ENCODE measurements around the gene CNR2.
"Not testable (repeated sequence)": the region's sequence is repeated elsewhere in the genome, so short reads cannot be mapped to it uniquely, and the experiment has no call there.

CNR2 gene

DNA sequence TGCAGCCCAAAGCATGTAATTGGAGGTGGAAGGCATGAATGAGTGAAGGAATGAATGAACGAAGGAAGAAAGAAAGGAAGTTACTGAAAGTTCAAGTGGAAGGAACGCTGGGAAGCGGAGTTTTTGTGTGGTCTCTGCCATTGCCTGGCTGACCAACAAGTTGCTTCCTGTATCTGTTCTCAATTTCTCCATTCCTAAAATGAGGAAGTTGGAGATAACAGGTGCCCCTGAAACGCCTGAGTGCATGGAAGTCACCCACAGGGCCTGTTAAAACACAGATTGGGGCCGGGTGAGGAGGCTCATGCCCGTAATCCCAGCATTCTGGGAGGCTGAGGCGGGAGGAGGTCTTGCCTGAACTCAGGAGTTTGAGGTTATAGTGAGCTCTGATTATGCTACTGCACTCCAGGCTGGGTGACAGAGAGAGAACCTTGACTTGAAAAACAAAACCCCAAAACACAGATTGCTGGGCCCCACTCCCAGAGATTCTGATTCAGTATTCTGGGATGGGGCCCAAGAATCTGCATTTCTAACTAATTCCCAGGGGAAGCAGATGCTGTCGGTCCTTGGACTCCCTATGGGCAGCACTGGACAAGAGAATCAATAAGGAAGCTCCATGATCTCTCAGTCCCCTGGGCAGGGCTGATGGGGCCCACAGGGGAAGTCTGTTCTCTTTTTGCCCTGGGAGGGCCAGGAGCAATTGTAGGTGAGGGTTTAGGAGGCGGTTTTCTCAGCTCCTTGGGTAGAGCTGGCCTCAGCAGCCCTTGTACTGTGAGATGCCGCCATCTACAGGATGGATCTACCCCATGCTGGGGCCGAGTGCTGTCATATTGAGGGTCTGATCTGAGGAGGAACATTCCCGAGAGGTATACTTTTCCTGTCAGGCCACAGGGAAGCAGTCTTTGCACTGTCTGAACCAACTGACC lies 3.3 kb upstream of the CNR2 start:
- peak; percentile 44 for DNase-seq

DNA sequence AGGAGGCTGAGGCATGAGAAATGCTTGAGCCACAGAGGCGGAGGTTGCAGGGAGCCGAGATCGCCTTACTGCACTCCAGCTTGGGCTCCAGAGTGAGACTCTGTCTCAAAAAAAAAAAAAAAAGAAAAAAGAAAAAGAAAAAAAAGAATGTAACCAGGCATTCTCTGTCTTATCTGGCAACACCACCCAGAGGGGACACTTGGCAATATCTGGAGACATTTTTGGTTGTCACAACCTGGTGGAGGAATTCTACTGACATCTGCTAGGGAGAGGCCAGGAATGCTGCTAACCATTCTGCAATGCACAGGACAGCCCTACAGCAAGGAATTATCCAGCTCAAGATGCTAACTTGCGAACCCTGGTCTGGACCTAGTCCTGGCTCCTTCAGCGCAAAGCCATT lies 2.3 kb upstream of the CNR2 start:
- no peak for DNase-seq

DNA sequence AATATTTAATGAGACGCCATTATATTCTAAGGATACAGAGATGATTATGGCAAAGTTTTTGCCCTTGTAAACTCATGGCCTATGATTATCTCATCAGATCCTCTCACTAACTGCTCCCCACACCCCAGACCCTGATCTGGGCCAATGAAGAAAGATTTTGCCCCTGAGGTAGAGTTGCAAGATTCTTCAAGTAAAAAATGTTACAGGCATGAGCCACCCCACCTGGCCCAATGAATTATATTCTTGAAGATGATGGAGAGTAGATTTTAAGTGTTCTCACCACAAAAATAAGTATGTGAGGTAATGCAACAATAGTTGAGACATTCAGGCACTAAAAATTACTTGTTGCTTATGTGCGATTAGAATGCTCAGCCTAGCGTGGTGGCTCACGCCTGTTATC lies 1.8 kb upstream of the CNR2 start:
- no peak for DNase-seq

DNA sequence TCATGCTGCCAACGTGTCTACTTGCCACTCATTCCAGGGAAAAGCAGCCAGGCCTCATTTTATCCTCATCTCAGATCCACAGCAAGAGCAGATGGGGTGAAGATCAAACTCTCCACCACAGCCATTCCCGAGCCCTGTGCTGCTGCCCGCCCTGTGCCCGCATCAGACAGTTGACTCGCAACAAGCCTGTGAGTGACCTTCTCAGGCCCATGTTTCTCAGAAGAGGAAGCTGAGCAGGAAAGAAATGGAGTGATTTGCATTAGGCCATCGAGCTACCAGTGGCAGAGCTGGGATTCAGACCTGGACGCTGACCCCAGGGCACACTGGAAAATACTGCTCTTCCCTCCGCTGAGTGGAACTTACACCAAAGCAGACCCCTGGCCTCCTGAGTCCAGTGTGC lies 1.2 kb downstream of the CNR2 start:
- no peak for DNase-seq

DNA sequence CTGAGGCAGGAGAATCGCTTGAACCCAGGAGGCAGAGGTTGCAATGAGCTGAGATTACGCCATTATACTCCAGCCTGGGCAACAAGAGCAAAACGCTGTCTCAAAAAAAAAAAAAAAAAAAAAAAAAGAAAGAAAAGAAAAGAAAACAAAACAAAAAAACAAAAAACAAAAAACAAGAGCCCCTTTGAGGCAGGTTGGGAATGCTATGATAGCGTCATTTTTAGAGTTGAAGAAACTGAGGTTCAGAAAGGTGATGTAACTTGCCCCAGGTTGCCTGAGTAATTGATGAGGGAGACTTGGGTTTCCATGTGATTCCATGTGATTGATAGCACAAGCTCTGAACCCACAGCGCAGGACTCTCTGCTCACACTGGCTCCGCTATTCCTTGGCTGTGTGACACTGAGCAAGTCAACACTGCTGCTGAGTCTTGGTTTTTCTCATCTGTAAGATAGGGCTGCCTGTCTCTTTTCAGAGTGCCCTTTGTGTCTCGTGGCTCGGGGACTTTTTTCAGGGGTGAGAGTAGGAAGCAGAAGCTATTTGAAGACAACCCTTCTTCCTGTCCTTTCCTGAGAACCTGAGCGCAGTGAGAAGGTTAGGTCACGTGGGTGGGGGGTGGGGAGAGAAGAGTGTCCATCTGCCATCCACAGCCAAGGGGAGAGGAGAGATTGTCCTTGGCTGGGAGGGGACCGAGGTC lies 2.5 kb downstream of the CNR2 start:
- DNase-seq = no peak

DNA sequence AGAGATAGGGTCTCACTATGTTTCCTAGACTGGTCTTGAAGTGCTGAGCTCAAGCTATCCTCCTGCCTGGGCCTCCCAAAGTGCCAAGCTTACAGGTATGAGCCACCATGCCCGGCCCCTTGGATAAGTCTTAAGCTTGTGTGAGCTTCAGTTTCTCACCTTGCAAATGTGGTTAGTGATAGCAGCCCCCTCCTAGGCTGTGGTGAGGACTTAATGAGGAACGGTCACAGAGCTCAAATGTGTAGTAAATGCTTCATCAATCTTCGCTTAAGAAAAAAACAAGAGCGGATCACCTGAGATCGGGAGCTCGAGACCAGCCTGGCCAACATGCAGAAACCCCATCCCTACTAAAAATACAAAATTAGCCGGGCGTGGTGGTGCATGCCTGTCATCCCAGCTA lies 3.0 kb downstream of the CNR2 start:
- no peak for DNase-seq

DNA sequence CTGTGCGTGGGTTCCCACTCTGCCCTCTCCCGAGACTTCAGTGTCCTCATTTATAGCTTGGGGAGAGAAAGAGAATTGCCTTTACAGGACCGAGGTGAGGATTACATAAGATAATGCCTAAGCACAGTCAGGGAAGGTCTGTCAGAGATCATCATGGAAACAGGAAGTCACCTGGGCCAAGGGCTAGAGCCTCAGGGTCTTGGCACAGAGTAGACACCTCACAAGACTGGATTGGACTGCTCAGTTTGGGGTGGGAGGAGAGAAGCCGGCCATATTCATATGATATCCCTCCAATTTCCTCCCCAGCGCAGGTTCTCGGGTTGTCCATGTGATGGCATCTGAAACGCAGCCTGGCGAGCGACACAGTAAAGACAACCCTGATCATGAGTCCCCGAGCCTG lies 3.8 kb downstream of the CNR2 start:
- DNase-seq = no peak

DNA sequence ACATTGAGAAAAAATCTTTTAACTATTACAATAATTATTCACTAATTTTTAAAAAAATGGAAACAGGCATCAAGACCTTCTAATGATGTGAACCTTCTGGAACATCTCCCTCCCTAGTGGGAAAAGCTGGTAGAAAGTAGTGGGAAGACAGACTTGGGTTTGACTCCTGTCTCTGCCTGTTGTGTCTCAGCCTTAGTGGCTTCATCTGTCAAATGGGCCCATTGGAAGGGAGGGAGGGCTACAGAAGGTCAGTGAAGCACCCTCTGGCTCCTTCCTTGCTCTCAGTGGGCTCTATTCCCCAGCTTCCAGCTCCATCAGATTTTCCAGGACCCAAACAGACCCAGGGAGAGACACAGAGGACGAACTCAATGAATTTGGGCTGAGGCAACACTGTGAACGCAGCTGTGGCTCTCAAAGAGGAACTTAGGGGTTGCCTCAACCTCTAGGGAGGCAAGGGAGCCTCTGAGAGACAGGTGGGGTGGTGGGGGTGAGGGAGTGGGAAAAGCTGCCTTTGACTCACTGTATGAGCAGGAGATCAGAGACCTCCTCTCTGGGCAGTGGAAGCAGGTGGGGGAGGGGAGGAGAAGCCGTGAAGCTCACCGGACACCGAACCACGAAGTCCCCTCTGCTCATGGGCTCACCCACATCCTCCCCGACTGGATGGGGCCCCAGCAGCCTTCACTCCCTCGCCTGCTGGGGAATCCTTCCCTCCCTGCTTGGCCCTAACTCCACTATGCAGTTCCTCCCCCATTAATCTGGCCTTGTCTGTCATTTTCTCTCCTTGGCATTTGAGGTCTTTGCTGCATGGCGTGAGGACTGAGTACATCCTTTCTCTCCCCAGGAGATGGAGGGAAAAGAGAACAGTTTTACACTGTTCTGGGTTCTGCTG lies 4.5 kb downstream of the CNR2 start:
- DNase-seq = no peak

DNA sequence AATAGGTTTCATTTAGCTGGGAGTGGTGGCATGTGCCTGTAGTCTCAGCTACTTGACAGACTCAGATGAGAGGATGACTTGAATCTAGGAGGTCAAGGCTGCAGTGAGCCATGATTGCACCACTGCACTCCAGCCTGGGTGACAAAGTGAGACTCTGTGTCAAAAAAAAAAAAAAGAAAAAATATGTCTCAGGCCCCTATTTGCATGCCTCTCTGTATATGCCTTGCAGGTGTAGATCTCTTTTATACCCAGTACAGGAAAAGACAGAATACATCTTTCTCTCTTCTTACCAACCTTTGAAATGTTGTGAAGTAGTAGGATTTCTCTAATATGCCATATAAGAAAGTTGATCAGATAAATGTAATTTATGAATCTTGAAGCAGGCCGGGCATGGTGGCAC lies 6.4 kb downstream of the CNR2 start:
- DNase-seq = no peak

DNA sequence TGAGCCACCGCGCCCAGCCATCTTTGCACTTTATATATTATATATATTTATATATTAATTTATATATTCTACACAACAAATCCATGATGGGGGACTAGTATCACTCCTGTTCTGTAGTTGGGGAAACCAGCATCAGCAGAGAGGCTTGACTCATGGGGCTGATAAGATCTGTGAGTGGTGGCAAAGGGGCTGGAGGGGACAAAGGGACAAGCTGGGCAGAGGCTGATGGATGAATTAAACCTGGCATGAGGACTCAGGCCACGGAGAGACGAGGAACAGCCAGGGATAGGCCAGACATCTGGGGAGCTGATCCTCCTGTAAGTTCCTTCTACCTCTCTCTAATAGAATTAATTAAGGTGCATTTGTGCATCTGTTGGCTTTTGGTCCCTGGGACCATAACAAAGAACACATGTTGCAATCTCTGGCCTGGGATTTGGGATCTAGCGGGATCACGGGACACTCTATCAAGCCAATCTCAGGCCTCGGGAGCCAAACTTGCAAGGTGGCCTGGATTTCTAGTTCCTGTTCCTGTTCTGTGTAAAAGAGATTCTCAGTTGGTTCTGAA lies 7.6 kb downstream of the CNR2 start:
- DNase-seq = no peak

DNA sequence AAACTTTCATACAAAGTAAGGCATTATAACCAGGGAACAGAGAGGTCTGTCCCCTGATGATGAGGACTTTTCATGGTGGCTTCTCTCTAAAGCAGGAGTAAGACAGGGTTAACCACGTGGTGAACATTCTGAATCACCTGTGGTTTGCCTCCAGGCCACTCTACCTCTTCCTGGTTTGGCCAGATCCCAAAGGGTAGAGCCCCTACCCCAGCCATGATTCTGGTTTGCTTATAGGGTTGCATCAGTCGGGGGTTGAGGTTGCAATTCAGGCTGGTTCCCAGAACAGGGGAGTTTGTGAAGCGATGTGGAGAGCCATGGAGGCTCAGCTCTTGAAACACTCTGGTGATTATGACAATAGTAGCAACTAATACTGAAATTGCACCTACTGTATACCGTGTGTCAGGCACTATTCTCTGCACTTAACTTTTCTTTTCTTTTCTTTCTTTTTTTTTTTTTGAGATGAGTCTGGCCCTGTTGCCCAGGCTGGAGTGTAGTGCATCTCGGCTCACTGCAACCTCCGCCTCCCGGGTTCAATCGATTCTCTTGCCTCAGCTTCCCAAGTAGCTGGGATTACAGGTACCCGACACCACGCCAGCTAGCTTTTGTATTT lies 8.3 kb downstream of the CNR2 start:
- no peak for DNase-seq

DNA sequence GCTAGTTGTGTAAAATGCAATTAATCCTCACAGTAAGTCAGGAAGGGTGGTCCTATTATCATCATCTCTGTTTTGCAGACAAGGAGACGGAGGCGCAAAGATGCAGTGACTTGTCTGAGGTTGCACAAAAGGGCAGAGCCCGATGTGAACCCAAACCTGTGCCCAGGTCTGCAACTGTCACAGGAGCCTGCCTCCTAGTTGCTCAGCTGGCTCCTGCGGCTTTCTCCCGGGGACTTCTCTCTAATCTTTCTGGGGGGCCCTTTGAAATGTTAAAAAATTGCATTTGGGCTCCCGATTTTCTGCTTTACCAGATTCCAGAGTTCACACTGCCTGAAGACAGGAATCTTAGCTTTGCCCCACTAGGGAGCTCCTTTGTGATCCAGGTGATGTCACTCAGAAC lies 9.4 kb downstream of the CNR2 start:
- no peak for DNase-seq

DNA sequence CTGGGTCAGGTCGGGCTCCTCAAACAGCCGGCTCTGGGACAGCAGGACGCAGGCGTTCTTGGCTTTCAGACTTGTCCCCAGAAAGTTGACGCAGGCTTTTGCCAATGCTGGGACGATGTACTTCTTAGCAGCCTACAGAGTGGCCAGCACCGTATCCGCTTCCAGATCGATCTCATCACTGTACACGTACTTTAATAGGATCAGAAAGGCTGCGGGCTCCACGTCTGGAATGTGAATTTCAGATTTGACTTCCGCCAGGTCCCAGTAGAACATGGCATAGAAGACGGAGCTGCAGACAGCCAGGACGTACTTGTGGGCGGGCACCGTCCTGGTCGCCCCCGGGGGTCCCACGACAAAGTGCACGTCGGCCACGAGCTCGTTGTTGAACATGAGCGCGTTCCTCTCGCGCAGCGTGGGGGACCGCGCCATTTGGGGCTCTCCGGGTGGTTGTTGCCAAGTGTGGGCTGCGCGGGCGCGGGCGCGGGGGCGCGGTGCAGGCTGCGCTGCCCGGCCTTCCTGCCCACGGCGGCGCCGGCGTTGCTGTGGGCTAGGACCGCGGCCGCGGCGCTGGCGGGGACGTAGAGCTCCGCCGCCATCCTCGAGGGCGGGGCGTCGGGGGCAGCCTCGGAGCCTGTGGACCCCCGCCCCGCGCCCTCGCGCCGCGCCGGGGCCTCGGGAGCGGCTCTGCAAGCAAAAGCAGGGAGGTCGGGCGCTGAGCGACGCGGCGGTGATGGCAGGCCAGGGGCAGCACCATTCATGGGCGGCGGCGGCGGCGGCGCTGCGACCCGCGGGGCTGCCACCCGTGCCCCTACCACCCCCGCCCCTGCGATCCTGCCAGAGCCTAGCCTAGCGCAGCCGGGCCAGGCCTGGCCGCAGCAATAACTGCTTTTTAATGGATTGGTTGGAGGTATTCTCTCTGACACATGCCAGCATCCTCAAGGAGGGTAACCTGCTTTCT lies 10.6 kb downstream of the CNR2 start:
- DNase-seq = no peak

DNA sequence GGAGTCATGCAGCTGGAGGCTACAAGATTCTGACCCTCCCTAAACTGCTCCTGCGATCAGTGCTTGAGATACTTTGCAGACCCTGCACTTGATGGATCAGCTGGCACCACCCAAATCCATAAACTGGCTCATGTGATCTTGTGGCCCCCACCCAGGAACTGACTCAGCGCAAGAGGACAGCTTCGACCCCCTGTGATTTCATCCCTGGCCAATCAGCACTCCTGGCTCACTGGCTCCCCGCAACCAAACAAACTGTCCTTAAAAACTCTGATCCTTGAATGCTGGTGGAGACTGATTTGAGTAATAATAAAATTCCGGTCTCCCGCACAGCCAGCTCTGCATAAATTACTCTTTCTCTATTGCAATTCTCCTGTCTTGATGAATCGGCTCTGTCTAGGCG lies 13.1 kb downstream of the CNR2 start:
- DNase-seq = not testable (repeated sequence)

DNA sequence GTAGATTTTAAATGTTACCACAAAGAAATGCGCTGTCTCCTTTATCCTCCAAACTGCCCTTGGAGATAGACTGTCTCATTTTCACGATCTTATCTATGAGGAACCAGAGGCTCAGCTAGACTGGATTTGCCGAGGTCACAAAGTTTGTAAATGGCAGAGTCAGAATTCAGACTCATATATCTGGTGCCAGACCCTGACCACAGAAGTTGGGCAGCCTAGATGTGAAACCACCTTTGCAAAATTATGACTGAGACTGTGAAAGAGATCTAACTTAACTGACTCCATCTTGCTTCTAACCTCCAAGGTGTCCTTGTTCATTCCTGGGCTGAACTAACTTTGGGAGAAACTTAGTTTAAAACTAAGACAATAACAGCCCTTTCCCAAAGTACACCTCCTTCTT lies 14.1 kb downstream of the CNR2 start:
- DNase-seq = no peak

DNA sequence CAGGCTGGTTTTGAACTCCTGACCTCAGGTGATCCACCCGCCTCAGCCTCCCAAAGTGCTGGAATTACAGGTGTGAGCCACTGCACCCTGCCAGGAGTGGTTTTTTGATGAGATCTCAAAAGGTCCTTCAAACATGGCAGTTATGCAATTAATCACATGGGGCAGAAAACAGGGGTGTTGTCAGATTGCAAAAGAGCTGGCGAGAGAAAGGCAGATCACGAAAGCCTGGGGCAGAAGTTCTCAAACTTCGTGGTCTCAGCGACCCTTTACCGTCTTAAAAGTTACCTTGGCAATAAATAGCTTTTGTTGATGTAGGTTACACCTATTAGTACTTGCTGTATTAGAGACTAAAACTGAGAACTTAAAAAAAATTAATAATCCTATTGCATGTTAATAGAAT lies 16.1 kb downstream of the CNR2 start:
- DNase-seq = no peak

DNA sequence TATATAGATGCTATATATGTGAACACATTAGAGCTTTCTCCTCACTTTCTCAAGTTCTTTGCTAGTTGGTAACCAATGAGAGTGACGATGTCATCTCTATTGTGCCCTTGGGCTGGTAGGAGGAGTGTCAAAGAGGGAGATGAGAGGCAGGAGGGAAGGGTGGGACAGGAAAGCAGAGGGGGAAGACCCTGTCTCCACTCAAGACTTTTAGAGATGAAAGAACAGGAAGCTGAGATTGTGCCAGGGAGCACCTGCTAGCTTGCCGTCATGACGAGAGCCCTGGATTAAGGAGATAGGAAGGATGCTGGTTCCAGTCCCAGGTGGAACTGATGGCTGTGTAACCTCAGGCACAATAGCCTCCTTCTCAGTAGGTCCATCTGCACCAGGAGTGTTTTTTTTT lies 16.7 kb downstream of the CNR2 start:
- no peak for DNase-seq

DNA sequence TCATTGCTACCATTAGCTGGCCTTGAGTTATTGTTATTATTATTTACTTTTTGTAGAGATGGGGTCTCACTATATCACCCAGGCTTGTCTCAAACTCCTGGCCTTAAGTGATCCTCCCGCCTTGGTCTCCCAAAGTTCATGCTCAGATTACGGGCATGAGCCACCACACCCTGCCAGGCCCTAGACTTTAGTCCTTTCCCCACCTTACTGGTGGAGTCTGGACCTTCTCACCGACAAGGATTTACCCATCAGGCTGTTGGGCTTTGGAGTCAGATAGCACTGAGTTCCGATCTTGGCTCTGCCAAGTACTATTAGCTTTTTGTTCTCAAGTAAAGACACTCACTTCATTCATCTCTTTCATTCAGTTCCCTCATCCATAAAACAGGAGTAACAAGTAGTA lies 17.2 kb downstream of the CNR2 start:
- no peak for DNase-seq

DNA sequence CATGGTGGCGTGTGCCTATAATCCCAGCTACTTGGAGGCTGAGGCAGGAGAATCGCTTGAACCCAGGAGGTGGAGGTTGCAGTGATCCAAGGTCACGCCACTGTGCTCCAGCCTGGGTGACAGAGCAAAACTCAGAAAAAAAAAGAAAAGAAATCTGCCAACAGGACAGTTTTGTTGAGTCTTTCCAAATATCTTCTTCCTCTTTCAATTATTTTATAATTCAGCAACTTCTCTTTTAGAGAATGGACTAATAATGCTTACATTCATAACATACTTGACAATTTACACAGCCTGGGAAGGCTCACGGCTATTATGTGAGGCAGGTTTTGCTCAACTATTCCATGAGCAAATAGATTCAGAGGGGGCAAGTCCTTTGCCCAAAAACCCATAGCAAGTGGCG lies 18.1 kb downstream of the CNR2 start:
- no peak for DNase-seq

DNA sequence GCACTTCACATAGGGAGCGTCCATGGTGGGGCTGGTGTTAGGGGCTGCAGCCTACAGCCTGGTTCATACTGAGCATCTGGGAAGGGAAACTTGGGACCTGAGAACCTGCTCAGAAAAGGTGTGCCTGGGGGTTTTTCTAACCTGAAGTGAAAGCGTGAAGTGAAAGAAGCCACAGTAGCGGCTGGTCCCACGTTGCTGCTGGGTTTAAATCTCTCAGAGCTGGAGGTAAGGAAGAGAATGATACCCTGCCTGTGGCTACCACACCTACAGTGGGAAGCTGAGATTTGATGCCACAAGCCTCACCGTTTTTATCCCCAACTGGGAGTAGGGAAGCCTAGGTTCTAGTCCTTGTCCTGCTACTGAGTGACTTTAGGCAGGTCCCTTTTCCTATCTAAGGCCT lies 24.1 kb downstream of the CNR2 start:
- no peak for DNase-seq

DNA sequence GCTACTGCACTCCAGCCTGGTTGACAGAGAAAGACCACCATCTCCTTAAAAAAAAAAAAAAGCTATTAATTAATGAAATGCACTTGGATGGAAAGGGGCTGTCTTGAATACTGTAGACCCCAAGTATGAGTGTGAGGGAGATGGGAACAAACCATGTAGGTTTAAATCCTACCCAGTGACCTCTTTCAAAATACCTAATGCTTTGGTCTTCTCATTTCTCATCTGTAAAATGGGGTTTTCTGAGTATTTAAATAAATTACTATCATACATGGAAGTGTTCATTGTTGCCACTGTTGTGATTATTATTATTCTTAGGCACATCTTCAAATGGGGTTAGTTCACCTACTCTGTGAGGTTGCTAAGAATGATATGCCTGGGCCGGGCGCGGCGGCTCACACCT lies 27.9 kb downstream of the CNR2 start:
- no peak for DNase-seq

Measured in fibroblast of skin of back (primary cell).